C4-2B (cell line): ENCODE measurements around the gene NEUROG1.

Source experiments
- ZFX ChIP-seq: fragments of 450-650 bp; IDR thresholded peaks from 2 replicates; pipeline ENCODE4 v1.6.1; 2017
- TF ChIP-seq, protein P1 (sequence below): fragments of 450-650 bp; conservative IDR thresholded peaks from 2 replicates; pipeline ENCODE4 v1.5.1; 2017; ENCODE audit warnings: mild to moderate bottlenecking

GRCh38 chr5:135517631-135518030 lies 18.1 kb downstream of the NEUROG1 start:
- TF ChIP-seq, protein P1, sequence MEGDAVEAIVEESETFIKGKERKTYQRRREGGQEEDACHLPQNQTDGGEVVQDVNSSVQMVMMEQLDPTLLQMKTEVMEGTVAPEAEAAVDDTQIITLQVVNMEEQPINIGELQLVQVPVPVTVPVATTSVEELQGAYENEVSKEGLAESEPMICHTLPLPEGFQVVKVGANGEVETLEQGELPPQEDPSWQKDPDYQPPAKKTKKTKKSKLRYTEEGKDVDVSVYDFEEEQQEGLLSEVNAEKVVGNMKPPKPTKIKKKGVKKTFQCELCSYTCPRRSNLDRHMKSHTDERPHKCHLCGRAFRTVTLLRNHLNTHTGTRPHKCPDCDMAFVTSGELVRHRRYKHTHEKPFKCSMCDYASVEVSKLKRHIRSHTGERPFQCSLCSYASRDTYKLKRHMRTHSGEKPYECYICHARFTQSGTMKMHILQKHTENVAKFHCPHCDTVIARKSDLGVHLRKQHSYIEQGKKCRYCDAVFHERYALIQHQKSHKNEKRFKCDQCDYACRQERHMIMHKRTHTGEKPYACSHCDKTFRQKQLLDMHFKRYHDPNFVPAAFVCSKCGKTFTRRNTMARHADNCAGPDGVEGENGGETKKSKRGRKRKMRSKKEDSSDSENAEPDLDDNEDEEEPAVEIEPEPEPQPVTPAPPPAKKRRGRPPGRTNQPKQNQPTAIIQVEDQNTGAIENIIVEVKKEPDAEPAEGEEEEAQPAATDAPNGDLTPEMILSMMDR, result no peak
- no peak for TF ChIP-seq ZFX
